ENCODE measurements around the gene BET1.

The BET1 gene, protein sequence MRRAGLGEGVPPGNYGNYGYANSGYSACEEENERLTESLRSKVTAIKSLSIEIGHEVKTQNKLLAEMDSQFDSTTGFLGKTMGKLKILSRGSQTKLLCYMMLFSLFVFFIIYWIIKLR

GRCh38 chr7:94004024-94004951 lies at the start of gene BET1:
BET1 (minus strand) TSS chr7:94004355; CDS start chr7:94004216, 139 bp downstream.
- Histone ChIP-seq H3K4me3 (ENCODE audit: low read length in 2 of 2) (peak within 1 kb of the TSS; percentile 77 to 78), H3K27ac (ENCODE audit: low read depth in 2 of 2, low read length in 2 of 2) (peak within 1 kb of the TSS; percentile 65 to 86), H3K27me3 (ENCODE audit: control insufficient read depth in 2 of 2, insufficient read depth in 2 of 2, low read length in 2 of 2) (no peaks in the 10 kb centered on the region), H3K9ac (ENCODE audit: low read depth in 1 of 2, low read length in 2 of 2) (peak within 1 kb of the TSS; percentile 74 to 92), H3K9me3 (ENCODE audit: control insufficient read depth in 2 of 2, low read length in 2 of 2) (no peaks in the 10 kb centered on the region), H3K4me1 (ENCODE audit: control insufficient read depth in 2 of 2, insufficient read depth in 2 of 2, low read length in 2 of 2) (peaks cover 4 to 5% of the 10 kb centered on the region in 2 donors), H3K36me3 (ENCODE audit: control insufficient read depth in 2 of 2, insufficient read depth in 2 of 2, low read length in 2 of 2) (no peaks in the 10 kb centered on the region)

DNA sequence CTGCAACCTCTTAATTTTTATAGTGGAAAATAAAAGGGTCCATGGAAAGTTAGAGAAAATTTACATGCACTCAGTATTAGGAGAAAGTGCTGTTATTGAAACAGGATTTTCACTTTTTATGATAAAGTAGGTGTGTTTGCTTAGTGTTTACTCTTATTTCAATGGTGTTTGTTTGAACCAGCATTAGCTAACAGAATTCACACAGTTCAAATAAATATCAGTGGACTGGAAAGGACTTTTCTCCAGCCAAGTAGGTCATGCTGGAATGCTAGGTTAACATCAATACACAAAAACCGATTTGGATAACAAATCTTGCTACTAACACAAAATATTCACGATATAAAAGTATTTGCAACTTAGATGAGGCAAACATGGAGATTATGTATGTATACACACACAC lies 49.4 kb upstream of the BET1 start:
- Histone ChIP-seq H3K9ac (ENCODE audit: low read depth in 1 of 2, low read length in 2 of 2) (no peak overlapping the region), H3K27me3 (ENCODE audit: control insufficient read depth in 2 of 2, insufficient read depth in 2 of 2, low read length in 2 of 2) (no peaks in the 10 kb centered on the region), H3K4me3 (ENCODE audit: low read length in 2 of 2) (no peak overlapping the region), H3K27ac (ENCODE audit: low read depth in 2 of 2, low read length in 2 of 2) (no peak overlapping the region), H3K36me3 (ENCODE audit: control insufficient read depth in 2 of 2, insufficient read depth in 2 of 2, low read length in 2 of 2) (no peaks in the 10 kb centered on the region), H3K9me3 (ENCODE audit: control insufficient read depth in 2 of 2, low read length in 2 of 2) (no peaks in the 10 kb centered on the region), H3K4me1 (ENCODE audit: control insufficient read depth in 2 of 2, insufficient read depth in 2 of 2, low read length in 2 of 2) (no peaks in the 10 kb centered on the region)

DNA sequence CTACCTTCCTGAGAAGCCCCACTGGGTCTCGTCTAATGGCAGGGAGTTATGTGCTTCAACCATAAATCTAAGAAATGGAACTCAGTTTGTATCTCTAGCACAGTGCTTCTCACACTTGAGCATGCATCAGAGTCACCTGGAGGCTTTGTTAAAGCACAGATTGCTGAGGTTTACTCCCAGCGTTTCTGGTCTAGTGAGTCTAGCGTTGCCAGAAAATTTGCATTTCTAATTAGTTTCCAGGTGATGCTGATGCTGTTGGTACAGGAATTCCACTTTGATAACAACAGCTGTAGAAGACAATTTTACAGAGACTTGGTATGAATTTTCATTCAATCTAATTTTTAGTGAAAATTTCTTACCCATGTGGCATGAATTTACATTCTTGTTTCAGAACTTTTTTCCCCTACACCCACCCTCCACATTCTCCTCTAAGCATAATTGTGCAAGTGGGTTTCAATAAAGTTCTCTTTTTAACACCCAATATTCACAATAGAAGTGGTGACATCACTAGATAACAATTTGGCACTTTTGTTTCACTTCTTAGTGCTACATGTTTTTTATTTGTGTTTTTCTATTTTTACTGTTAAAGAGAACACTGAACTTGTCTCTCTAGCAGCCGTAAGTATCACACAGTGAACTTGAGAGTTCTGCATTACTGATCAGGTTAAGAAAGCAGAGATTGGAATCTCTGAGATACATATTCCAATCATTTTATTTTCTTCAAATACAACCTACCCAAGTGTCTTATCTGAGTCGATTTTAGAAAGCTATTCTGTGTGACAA lies 48.4 kb upstream of the BET1 start:
- Histone ChIP-seq H3K4me3 (ENCODE audit: low read length in 2 of 2) (no peak overlapping the region), H3K27me3 (ENCODE audit: control insufficient read depth in 2 of 2, insufficient read depth in 2 of 2, low read length in 2 of 2) (no peaks in the 10 kb centered on the region), H3K27ac (ENCODE audit: low read depth in 2 of 2, low read length in 2 of 2) (no peak overlapping the region), H3K9ac (ENCODE audit: low read depth in 1 of 2, low read length in 2 of 2) (no peak overlapping the region), H3K36me3 (ENCODE audit: control insufficient read depth in 2 of 2, insufficient read depth in 2 of 2, low read length in 2 of 2) (no peaks in the 10 kb centered on the region), H3K9me3 (ENCODE audit: control insufficient read depth in 2 of 2, low read length in 2 of 2) (no peaks in the 10 kb centered on the region), H3K4me1 (ENCODE audit: control insufficient read depth in 2 of 2, insufficient read depth in 2 of 2, low read length in 2 of 2) (no peaks in the 10 kb centered on the region)

GRCh38 chr7:94050046-94050445 lies 45.9 kb upstream of the BET1 start:
- no peak overlapping the region for H3K9ac ChIP-seq (ENCODE audit: low read depth in 1 of 2, low read length in 2 of 2)
- H3K36me3 ChIP-seq (ENCODE audit: control insufficient read depth in 2 of 2, insufficient read depth in 2 of 2, low read length in 2 of 2): no peaks in the 10 kb centered on the region
- H3K27me3 ChIP-seq (ENCODE audit: control insufficient read depth in 2 of 2, insufficient read depth in 2 of 2, low read length in 2 of 2): no peaks in the 10 kb centered on the region
- no peaks in the 10 kb centered on the region for H3K9me3 ChIP-seq (ENCODE audit: control insufficient read depth in 2 of 2, low read length in 2 of 2)
- no peak overlapping the region for H3K27ac ChIP-seq (ENCODE audit: low read depth in 2 of 2, low read length in 2 of 2)
- H3K4me3 ChIP-seq (ENCODE audit: low read length in 2 of 2): no peak overlapping the region
- H3K4me1 ChIP-seq (ENCODE audit: control insufficient read depth in 2 of 2, insufficient read depth in 2 of 2, low read length in 2 of 2): no peaks in the 10 kb centered on the region

- H3K9me3 ChIP-seq (ENCODE audit: control insufficient read depth in 2 of 2, low read length in 2 of 2): no peaks in the 10 kb centered on the region
- no peak overlapping the region for H3K9ac ChIP-seq (ENCODE audit: low read depth in 1 of 2, low read length in 2 of 2)
- no peaks in the 10 kb centered on the region for H3K36me3 ChIP-seq (ENCODE audit: control insufficient read depth in 2 of 2, insufficient read depth in 2 of 2, low read length in 2 of 2)
- no peak overlapping the region for H3K27ac ChIP-seq (ENCODE audit: low read depth in 2 of 2, low read length in 2 of 2)
- H3K4me1 ChIP-seq (ENCODE audit: control insufficient read depth in 2 of 2, insufficient read depth in 2 of 2, low read length in 2 of 2): no peaks in the 10 kb centered on the region
- no peaks in the 10 kb centered on the region for H3K27me3 ChIP-seq (ENCODE audit: control insufficient read depth in 2 of 2, insufficient read depth in 2 of 2, low read length in 2 of 2)
- H3K4me3 ChIP-seq (ENCODE audit: low read length in 2 of 2): no peak overlapping the region
These were observed 45.5 kb upstream of the BET1 start for GRCh38 chr7:94049615-94050014.

DNA sequence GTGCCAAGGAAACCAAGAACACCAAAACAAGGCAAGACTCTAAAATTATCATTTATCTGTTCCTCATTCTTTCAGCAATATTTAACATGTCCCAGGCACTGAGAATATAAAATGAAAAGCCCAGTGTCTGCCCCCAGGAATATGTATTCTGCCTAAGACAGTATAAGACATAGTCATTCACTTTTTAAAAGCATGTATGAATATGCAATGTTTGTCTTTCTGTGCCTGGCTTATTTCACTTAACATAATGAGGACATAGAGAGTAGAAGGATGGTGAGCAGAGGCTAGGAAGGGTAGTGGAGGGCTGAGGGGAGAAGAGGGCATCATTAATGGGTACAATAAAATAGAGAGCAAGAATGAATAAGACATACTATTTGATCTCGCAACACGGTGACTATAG lies 44.6 kb upstream of the BET1 start:
- Histone ChIP-seq H3K4me3 (ENCODE audit: low read length in 2 of 2) (no peak overlapping the region), H3K27me3 (ENCODE audit: control insufficient read depth in 2 of 2, insufficient read depth in 2 of 2, low read length in 2 of 2) (no peaks in the 10 kb centered on the region), H3K27ac (ENCODE audit: low read depth in 2 of 2, low read length in 2 of 2) (no peak overlapping the region), H3K9me3 (ENCODE audit: control insufficient read depth in 2 of 2, low read length in 2 of 2) (no peaks in the 10 kb centered on the region), H3K4me1 (ENCODE audit: control insufficient read depth in 2 of 2, insufficient read depth in 2 of 2, low read length in 2 of 2) (no peaks in the 10 kb centered on the region), H3K36me3 (ENCODE audit: control insufficient read depth in 2 of 2, insufficient read depth in 2 of 2, low read length in 2 of 2) (no peaks in the 10 kb centered on the region), H3K9ac (ENCODE audit: low read depth in 1 of 2, low read length in 2 of 2) (no peak overlapping the region)

GRCh38 chr7:94047956-94048355 lies 43.8 kb upstream of the BET1 start:
- Histone ChIP-seq H3K27ac (ENCODE audit: low read depth in 2 of 2, low read length in 2 of 2) (no peak overlapping the region), H3K9me3 (ENCODE audit: control insufficient read depth in 2 of 2, low read length in 2 of 2) (no peaks in the 10 kb centered on the region), H3K9ac (ENCODE audit: low read depth in 1 of 2, low read length in 2 of 2) (no peak overlapping the region), H3K27me3 (ENCODE audit: control insufficient read depth in 2 of 2, insufficient read depth in 2 of 2, low read length in 2 of 2) (no peaks in the 10 kb centered on the region), H3K36me3 (ENCODE audit: control insufficient read depth in 2 of 2, insufficient read depth in 2 of 2, low read length in 2 of 2) (no peaks in the 10 kb centered on the region), H3K4me3 (ENCODE audit: low read length in 2 of 2) (no peak overlapping the region), H3K4me1 (ENCODE audit: control insufficient read depth in 2 of 2, insufficient read depth in 2 of 2, low read length in 2 of 2) (no peaks in the 10 kb centered on the region)

GRCh38 chr7:94045581-94045980 lies 41.4 kb upstream of the BET1 start:
- Histone ChIP-seq H3K9ac (ENCODE audit: low read depth in 1 of 2, low read length in 2 of 2) (no peak overlapping the region), H3K9me3 (ENCODE audit: control insufficient read depth in 2 of 2, low read length in 2 of 2) (no peaks in the 10 kb centered on the region), H3K27me3 (ENCODE audit: control insufficient read depth in 2 of 2, insufficient read depth in 2 of 2, low read length in 2 of 2) (no peaks in the 10 kb centered on the region), H3K4me3 (ENCODE audit: low read length in 2 of 2) (no peak overlapping the region), H3K36me3 (ENCODE audit: control insufficient read depth in 2 of 2, insufficient read depth in 2 of 2, low read length in 2 of 2) (no peaks in the 10 kb centered on the region), H3K27ac (ENCODE audit: low read depth in 2 of 2, low read length in 2 of 2) (no peak overlapping the region), H3K4me1 (ENCODE audit: control insufficient read depth in 2 of 2, insufficient read depth in 2 of 2, low read length in 2 of 2) (no peaks in the 10 kb centered on the region)

GRCh38 chr7:94044806-94045205 lies 40.7 kb upstream of the BET1 start:
- Histone ChIP-seq H3K9me3 (ENCODE audit: control insufficient read depth in 2 of 2, low read length in 2 of 2) (no peaks in the 10 kb centered on the region), H3K27ac (ENCODE audit: low read depth in 2 of 2, low read length in 2 of 2) (no peak overlapping the region), H3K4me3 (ENCODE audit: low read length in 2 of 2) (no peak overlapping the region), H3K4me1 (ENCODE audit: control insufficient read depth in 2 of 2, insufficient read depth in 2 of 2, low read length in 2 of 2) (no peaks in the 10 kb centered on the region), H3K27me3 (ENCODE audit: control insufficient read depth in 2 of 2, insufficient read depth in 2 of 2, low read length in 2 of 2) (no peaks in the 10 kb centered on the region), H3K9ac (ENCODE audit: low read depth in 1 of 2, low read length in 2 of 2) (no peak overlapping the region), H3K36me3 (ENCODE audit: control insufficient read depth in 2 of 2, insufficient read depth in 2 of 2, low read length in 2 of 2) (no peaks in the 10 kb centered on the region)

- Histone ChIP-seq H3K9ac (ENCODE audit: low read depth in 1 of 2, low read length in 2 of 2) (no peak overlapping the region), H3K4me1 (ENCODE audit: control insufficient read depth in 2 of 2, insufficient read depth in 2 of 2, low read length in 2 of 2) (no peaks in the 10 kb centered on the region), H3K36me3 (ENCODE audit: control insufficient read depth in 2 of 2, insufficient read depth in 2 of 2, low read length in 2 of 2) (no peaks in the 10 kb centered on the region), H3K4me3 (ENCODE audit: low read length in 2 of 2) (no peak overlapping the region), H3K27me3 (ENCODE audit: control insufficient read depth in 2 of 2, insufficient read depth in 2 of 2, low read length in 2 of 2) (no peaks in the 10 kb centered on the region), H3K9me3 (ENCODE audit: control insufficient read depth in 2 of 2, low read length in 2 of 2) (no peaks in the 10 kb centered on the region), H3K27ac (ENCODE audit: low read depth in 2 of 2, low read length in 2 of 2) (no peak overlapping the region)
These were observed 39.1 kb upstream of the BET1 start for GRCh38 chr7:94043299-94043698.
